IPS-NIHi11 (cell line): Measurements from ENCODE around the gene ZNF718.
"Not testable (repeated sequence)": the region's sequence is repeated elsewhere in the genome, so short reads cannot be mapped to it uniquely, and the experiment has no call there.

Source experiments
- DNase-seq: peaks from one replicate; pipeline ENCODE4 v3.0.0; 2012; ENCODE audit warnings: mixed read lengths, low spot score

The ZNF718 gene

DNA sequence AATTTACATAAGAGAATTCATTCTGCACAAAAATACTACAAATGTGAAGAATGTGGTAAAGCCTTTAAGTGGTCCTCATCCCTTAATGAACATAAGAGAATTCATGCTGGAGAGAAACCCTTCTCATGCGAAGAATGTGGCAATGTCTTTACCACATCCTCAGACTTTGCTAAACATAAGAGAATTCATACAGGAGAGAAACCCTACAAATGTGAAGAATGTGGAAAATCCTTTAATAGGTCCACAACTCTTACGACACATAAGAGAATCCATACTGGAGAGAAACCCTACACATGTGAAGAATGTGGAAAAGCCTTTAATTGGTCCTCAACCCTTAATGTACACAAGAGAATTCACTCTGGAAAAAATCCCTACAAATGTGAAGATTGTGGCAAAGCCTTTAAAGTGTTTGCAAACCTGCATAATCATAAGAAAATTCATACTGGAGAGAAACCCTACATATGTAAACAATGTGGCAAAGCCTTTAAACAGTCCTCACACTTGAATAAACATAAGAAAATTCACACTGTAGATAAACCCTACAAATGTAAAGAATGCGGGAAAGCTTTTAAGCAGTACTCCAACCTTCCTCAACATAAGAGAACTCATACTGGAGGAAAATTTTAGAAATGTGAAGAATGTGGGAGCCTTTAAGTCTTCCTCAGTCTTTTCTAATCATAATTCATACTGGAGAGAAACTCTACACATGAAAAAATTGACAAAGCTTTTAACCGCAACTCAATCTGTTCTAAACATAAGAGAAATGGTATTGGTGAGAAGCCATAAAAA is 37.4 kb downstream of the ZNF718 start:
- no peak for DNase-seq

GRCh38 chr4:169640-170039 is 45.3 kb downstream of the ZNF718 start:
- DNase-seq, result not testable (repeated sequence)

DNA sequence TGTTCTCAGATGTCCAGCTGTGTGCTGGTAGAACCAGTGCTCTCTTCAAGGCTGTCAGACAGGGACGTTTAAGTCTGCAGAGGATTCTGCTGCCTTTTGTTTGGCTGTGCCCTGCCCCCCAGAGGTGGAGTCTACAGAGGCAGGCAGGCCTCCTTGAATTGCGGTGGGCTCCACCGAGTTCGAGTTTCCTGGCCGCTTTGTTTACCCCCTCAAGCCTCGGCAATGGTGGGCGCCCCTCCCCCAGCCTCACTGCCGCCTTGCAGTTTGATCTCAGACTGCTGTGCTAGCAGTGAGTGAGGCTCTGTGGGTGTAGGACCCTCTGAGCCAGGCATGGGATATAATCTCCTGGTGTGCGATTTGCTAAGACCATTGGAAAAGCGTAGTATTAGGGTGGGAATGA is 47.0 kb downstream of the ZNF718 start:
- not testable (repeated sequence) for DNase-seq

DNA sequence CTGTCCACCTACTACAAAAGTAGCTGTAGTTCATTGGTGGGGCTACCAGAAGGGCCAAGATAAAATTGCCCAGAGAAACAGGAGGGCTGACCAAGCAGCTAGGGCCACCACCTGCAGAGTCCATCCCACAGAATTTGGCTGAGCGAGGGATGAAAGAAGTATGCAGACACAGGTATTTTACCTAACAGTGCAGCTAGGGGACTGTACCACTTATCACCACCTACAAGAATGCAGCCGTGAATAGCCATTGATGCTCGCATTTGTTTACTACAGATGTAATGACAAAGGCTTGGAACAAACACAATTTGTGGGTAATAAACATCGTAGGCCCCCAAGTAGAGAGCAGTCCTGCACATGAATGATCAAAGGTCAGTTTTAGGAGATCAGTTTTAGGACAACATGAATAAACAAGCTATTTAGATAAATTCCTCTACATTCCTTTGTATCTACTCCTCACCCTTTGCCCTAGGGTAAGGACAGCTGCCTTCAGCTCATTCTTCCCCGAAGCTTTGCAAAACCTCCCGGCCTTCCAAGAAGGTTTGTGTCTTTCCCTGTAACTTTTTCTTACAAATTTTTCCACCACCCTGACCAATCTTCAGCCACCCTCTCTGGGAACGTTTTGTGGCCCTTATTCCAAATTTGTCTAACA is 49.5 kb downstream of the ZNF718 start:
- peak; percentile 28 for DNase-seq

GRCh38 chr4:175986-176385 is 51.7 kb downstream of the ZNF718 start:
- DNase-seq, result no peak

GRCh38 chr4:176995-177394 is 52.7 kb downstream of the ZNF718 start:
- no peak for DNase-seq

DNA sequence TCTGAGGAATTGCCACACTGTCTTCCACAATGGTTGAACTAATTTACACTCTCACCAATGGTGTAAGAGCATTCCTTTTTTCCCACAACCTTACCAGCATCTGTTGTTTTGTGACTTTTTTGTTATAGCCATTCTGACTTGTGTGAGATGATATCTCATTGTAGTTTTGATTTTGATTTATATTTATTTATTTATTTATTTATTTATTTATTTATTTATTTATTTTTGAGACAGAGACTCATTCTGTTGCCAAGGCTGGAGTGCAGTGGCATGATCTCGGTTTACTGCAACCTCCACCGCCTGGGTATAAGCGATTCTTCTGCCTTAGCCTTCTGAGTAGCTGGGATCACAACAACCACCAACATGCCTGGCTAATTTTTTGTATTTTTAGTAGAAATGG is 57.9 kb downstream of the ZNF718 start:
- not testable (repeated sequence) for DNase-seq

GRCh38 chr4:188091-188490 is 63.8 kb downstream of the ZNF718 start:
- no peak for DNase-seq

DNA sequence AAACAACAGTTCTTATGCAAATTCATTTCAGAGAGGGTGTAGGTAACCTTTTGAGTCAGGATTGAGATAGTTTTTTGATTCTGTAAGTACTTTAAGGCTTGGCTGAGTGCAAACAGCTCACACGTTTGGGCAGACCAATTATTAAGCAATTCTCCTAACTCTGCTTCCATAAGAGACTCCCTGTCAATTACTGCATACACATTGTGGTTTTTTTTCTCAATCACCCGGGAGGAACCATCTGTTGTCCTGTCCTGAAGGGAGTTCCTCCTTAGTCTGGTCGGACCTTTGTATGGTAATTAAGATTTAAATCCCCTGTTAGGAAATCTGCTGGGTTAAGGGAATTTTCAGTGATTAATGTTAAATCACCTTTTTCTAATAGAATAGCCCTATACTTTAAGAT is 70.9 kb downstream of the ZNF718 start:
- not testable (repeated sequence) for DNase-seq

DNA sequence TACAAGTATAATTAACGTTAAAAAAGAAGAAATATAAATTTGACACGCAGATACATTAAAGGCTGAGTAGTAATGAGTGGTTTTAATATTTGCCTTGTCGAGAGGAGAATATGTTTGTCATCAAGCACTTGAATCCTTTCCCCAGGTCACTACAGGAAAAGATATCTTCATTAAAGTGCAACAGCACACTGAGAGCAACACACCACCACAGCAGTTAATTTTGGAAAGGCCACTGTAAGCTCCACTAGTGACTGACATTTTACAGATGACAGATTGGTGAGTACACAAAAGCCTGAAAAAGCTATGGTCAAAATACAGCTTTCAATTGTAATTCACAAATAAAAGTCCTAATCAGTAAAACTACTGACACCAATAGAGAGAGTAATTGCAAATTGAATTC is 76.6 kb downstream of the ZNF718 start:
- no peak for DNase-seq

- DNase-seq, result not testable (repeated sequence)
Measured at GRCh38 chr4:202822-203221, 78.5 kb downstream of the ZNF718 start.

GRCh38 chr4:205097-205756 is 80.9 kb downstream of the ZNF718 start:
- DNase-seq, result no peak

- no peak for DNase-seq
Measured at GRCh38 chr4:206054-206453, 81.8 kb downstream of the ZNF718 start.

- not testable (repeated sequence) for DNase-seq
Measured at GRCh38 chr4:208416-209096, 84.3 kb downstream of the ZNF718 start.

GRCh38 chr4:211033-211511 is 86.8 kb downstream of the ZNF718 start:
- no peak for DNase-seq

- DNase-seq, result peak; percentile 88
Measured at GRCh38 chr4:212438-213188, 88.3 kb downstream of the ZNF718 start.

GRCh38 chr4:213189-213535 is 88.9 kb downstream of the ZNF718 start:
- DNase-seq, result peak; percentile 15
